H9 (cell line): Measurements from ENCODE around the gene SH2D3C. TPM values are rescaled to one million over a fixed set of nuclear protein-coding genes. Genes with fewer than 3 reads are reported as not detected.
A peak's percentile ranks its signal among the peaks of the same experiment; 100 is the strongest.
"Not testable (repeated sequence)": the region's sequence is repeated elsewhere in the genome, so short reads cannot be mapped to it uniquely, and the experiment has no call there.

Source experiments
- DNase-seq: peaks from one replicate; pipeline ENCODE4 v3.0.0-alpha.2; 2017
- H2AFZ ChIP-seq: one replicate; pipeline ENCODE4 v1.6.1; 2013; ENCODE audit warnings: mild to moderate bottlenecking, low read length, control low read depth, moderate library complexity
- H2AK5ac ChIP-seq: 2 replicates; pipeline ENCODE4 v1.6.1; 2013; ENCODE audit warnings: low read length, control low read depth, mixed read lengths; ENCODE audit not compliant: insufficient read length
- H2BK120ac ChIP-seq: one replicate; pipeline ENCODE4 v1.6.1; 2013; ENCODE audit warnings: low read depth, mild to moderate bottlenecking, low read length, control low read depth, inconsistent platforms; ENCODE audit not compliant: poor library complexity, severe bottlenecking
- H2BK12ac ChIP-seq: 2 replicates; pipeline ENCODE4 v1.6.1; 2013; ENCODE audit warnings: low read length, control low read depth, mixed read lengths, low read depth; ENCODE audit not compliant: insufficient read length
- H2BK15ac ChIP-seq: 2 replicates; pipeline ENCODE4 v1.6.1; 2013; ENCODE audit warnings: low read depth, low read length, control low read depth
- H2BK20ac ChIP-seq: one replicate; pipeline ENCODE4 v1.6.1; 2013; ENCODE audit warnings: low read depth, mild to moderate bottlenecking, low read length, control low read depth, inconsistent platforms; ENCODE audit not compliant: poor library complexity, severe bottlenecking
- H2BK5ac ChIP-seq: 2 replicates; pipeline ENCODE4 v1.6.1; 2013; ENCODE audit warnings: low read length, control low read depth, mixed read lengths; ENCODE audit not compliant: insufficient read length
- H3K14ac ChIP-seq: 2 replicates; pipeline ENCODE4 v1.6.1; 2013; ENCODE audit warnings: low read length, control low read depth; ENCODE audit not compliant: insufficient read depth
- H3K18ac ChIP-seq: 2 replicates; pipeline ENCODE4 v1.6.1; 2013; ENCODE audit warnings: low read depth, mild to moderate bottlenecking, mixed read lengths, low read length, control low read depth; ENCODE audit not compliant: insufficient read length
- H3K23ac ChIP-seq: 2 replicates; pipeline ENCODE4 v1.6.1; 2013; ENCODE audit warnings: low read length, control low read depth, mixed read lengths, low read depth; ENCODE audit not compliant: insufficient read length
- H3K23me2 ChIP-seq: 2 replicates; pipeline ENCODE4 v1.6.1; 2013; ENCODE audit warnings: low read depth, mild to moderate bottlenecking, mixed read lengths, low read length, control low read depth; ENCODE audit not compliant: insufficient read length, poor library complexity, severe bottlenecking
- H3K27ac ChIP-seq: 2 replicates; pipeline ENCODE4 v1.5.1; 2013; ENCODE audit warnings: low read length, control low read depth, mixed read lengths, low read depth; ENCODE audit not compliant: insufficient read length
- H3K27me3 ChIP-seq: 2 replicates; pipeline ENCODE4 v1.6.1; 2013; ENCODE audit warnings: low read length, control low read depth, inconsistent platforms; ENCODE audit not compliant: insufficient read depth
- H3K4ac ChIP-seq: 2 replicates; pipeline ENCODE4 v1.6.1; 2013; ENCODE audit warnings: low read depth, mild to moderate bottlenecking, control low read depth, inconsistent platforms, low read length, moderate library complexity
- H3K4me1 ChIP-seq: 2 replicates; pipeline ENCODE4 v1.6.1; 2013; ENCODE audit warnings: low read length, control low read depth, inconsistent platforms; ENCODE audit not compliant: insufficient read depth
- H3K4me2 ChIP-seq: 2 replicates; pipeline ENCODE4 v1.6.1; 2013; ENCODE audit warnings: low read length, control low read depth, mixed read lengths; ENCODE audit not compliant: insufficient read length, insufficient read depth
- H3K56ac ChIP-seq: 2 replicates; pipeline ENCODE4 v1.6.1; 2013; ENCODE audit warnings: low read depth, mild to moderate bottlenecking, mixed read lengths, low read length, control low read depth; ENCODE audit not compliant: insufficient read length
- H3K79me1 ChIP-seq: 2 replicates; pipeline ENCODE4 v1.6.1; 2013; ENCODE audit warnings: low read depth, mild to moderate bottlenecking, moderate library complexity, low read length, control low read depth, inconsistent platforms; ENCODE audit not compliant: insufficient read depth, poor library complexity, severe bottlenecking
- H3K79me2 ChIP-seq: 2 replicates; pipeline ENCODE4 v1.6.1; 2013; ENCODE audit warnings: low read length, control low read depth, inconsistent platforms; ENCODE audit not compliant: insufficient read depth
- H3K9ac ChIP-seq: 2 replicates; pipeline ENCODE4 v1.6.1; 2013; ENCODE audit warnings: low read length, control low read depth, mixed read lengths; ENCODE audit not compliant: insufficient read length; ENCODE audit errors: extremely low read depth
- H3K9me3 ChIP-seq: one replicate; pipeline ENCODE4 v1.6.1; 2013; ENCODE audit warnings: low read depth, low read length, inconsistent platforms; ENCODE audit not compliant: control insufficient read depth
- H3T11ph ChIP-seq: one replicate; pipeline ENCODE4 v1.6.1; 2013; ENCODE audit warnings: mild to moderate bottlenecking, low read length, control low read depth, inconsistent platforms
- H4K20me1 ChIP-seq: one replicate; pipeline ENCODE4 v1.6.1; 2013; ENCODE audit not compliant: control insufficient read depth, insufficient read length, insufficient read depth
- H4K5ac ChIP-seq: 2 replicates; pipeline ENCODE4 v1.6.1; 2013; ENCODE audit warnings: low read depth, mild to moderate bottlenecking, mixed read lengths, low read length, control low read depth; ENCODE audit not compliant: insufficient read length
- H4K8ac ChIP-seq: replicated peaks from 2 replicates; pipeline ENCODE4 v1.6.1; 2013; ENCODE audit warnings: low read length, control low read depth, mixed read lengths, low read depth; ENCODE audit not compliant: insufficient read length
- H4K91ac ChIP-seq: 2 replicates; pipeline ENCODE4 v1.6.1; 2013; ENCODE audit warnings: low read depth, mild to moderate bottlenecking, moderate library complexity, mixed read lengths, low read length, control low read depth; ENCODE audit not compliant: insufficient read length
- H3K27ac Mint-ChIP-seq, 3 experiments: 2 replicates in 2 of 3; 3 replicates in 1 of 3; pipeline ENCODE4 v1.8.0; 2020 to 2021; ENCODE audit warnings: mixed read lengths in 3 of 3, mild to moderate bottlenecking in 1 of 3, moderate library complexity in 1 of 3
- H3K27me3 Mint-ChIP-seq: 2 replicates; pipeline ENCODE4 v1.8.0; 2021; ENCODE audit warnings: low read depth, mild to moderate bottlenecking, moderate library complexity, mixed read lengths
- H3K36me3 Mint-ChIP-seq, 3 experiments: 2 replicates in 2 of 3; 3 replicates in 1 of 3; pipeline ENCODE4 v1.8.0; 2020 to 2021; ENCODE audit warnings: low read depth in 3 of 3, mixed read lengths in 3 of 3; ENCODE audit not compliant: insufficient read depth in 1 of 3
- H3K4me1 Mint-ChIP-seq, 2 experiments: 2 replicates each; pipeline ENCODE4 v1.8.0; 2020; ENCODE audit warnings: mixed read lengths in 2 of 2
- H3K4me3 Mint-ChIP-seq, 2 experiments: 2 replicates in 1 of 2; 3 replicates in 1 of 2; pipeline ENCODE4 v1.8.0; 2020 to 2021; ENCODE audit warnings: mild to moderate bottlenecking in 2 of 2, mixed read lengths in 2 of 2, moderate library complexity in 1 of 2
- H3K9me3 Mint-ChIP-seq, 2 experiments: 2 replicates in 1 of 2; 3 replicates in 1 of 2; pipeline ENCODE4 v1.8.0; 2020; ENCODE audit warnings: mild to moderate bottlenecking in 2 of 2, mixed read lengths in 2 of 2, moderate library complexity in 1 of 2
- CTCF ChIP-seq: fragments of 200-600 bp; sonication (generic); conservative IDR thresholded peaks from 3 replicates; pipeline ENCODE4 v1.8.0; 2021; ENCODE audit warnings: antibody characterized with exemption, mild to moderate bottlenecking
- WGBS: extraction: QIAGEN DNeasy Blood & Tissue Kit; methylation state at CpG from one replicate; pipeline ENCODE4 v1.1.7; 2013; ENCODE audit warnings: missing lambda C conversion rate, low lambda C conversion rate, mixed read lengths; ENCODE audit not compliant: insufficient read length; ENCODE audit errors: extremely low coverage; 5-methylcytosine and 5-hydroxymethylcytosine counted together
- total RNA-seq: library from RNA; stranded (reverse); gene quantifications from 2 replicates; pipeline ENCODE4 v1.2.1, GENCODE V29; 2021

Gene SH2D3C
- total RNA-seq, 1 experiment from 2014 or later = 1.7 TPM

- no CpG with 5 or more reads among the region's 5 CpGs for WGBS
- Histone ChIP-seq H3K79me2 (no peaks in the 10 kb centered on the region), H3K23ac (no peak overlapping the region), H2AFZ (no peak overlapping the region), H3K18ac (no peak overlapping the region), H3K14ac (no peak overlapping the region), H2BK120ac (no peak overlapping the region), H3K56ac (no peak overlapping the region), H3K27me3 (no peaks in the 10 kb centered on the region; the same call in 1 of the 2 replicates), H2BK15ac (no peak overlapping the region), H4K5ac (no peak overlapping the region), H2BK5ac (no peak overlapping the region), H2BK20ac (no peak overlapping the region), H3K9ac (no peak overlapping the region), H3K4ac (no peak overlapping the region), H3T11ph (no peak overlapping the region), H4K20me1 (no peaks in the 10 kb centered on the region), H4K91ac (no peak overlapping the region), H3K4me1 (peaks cover 10% of the 10 kb centered on the region; the same call in 1 of the 2 replicates), H4K8ac (no peak overlapping the region), H2AK5ac (no peak overlapping the region), H3K23me2 (peaks cover 6% of the 10 kb centered on the region), H3K4me2 (no peak overlapping the region), H3K79me1 (no peaks in the 10 kb centered on the region), H2BK12ac (no peak overlapping the region), H3K9me3 (no peaks in the 10 kb centered on the region), H3K27ac (no peak overlapping the region)
- Mint-ChIP-seq H3K9me3 (no peaks in the 10 kb centered on the region), H3K4me1 (peaks cover 24 to 32% of the 10 kb centered on the region in 2 experiments), H3K27ac (peak overlapping the region in 1 of 3 experiments; percentile 59; a peak in 1 of 7 replicates), H3K27me3 (peaks cover 32% of the 10 kb centered on the region), H3K36me3 (no peaks in the 10 kb centered on the region), H3K4me3 (peak overlapping the region in 1 of 2 experiments; percentile 46; a peak in 2 of 5 replicates)
- no peak for TF ChIP-seq CTCF
- no peak for DNase-seq
Observed at GRCh38 chr9:127758843-127759242, 19.6 kb downstream of the SH2D3C start.

DNA sequence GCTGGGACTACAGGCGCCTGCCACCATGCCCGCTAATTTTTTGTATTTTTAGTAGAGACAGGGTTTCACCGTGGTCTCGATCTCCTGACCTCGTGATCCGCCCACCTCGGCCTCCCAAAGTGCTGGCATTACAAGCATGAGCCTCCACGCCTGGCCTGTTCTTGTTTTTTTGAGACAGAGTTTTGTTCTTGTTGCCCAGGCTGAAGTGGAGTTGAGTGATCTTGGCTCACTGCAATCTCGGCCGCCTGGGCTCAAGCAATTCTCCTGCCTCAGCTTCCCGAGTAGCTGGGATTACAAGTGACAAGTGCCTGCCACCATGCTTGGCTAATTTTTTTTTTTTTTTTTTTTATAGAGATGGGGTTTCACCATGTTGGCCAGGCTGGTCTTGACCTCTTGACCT lies 21.7 kb downstream of the SH2D3C start:
- H3K9me3 ChIP-seq, DNase-seq, H3K4me1 ChIP-seq, H3K23me2 ChIP-seq, H3K27ac Mint-ChIP-seq, H3K9me3 Mint-ChIP-seq, H3K4me3 Mint-ChIP-seq, H2AFZ ChIP-seq, H3K36me3 Mint-ChIP-seq, H3K79me1 ChIP-seq, H4K8ac ChIP-seq, H2AK5ac ChIP-seq, H2BK15ac ChIP-seq, H3K4me2 ChIP-seq, H3K27ac ChIP-seq, H3K9ac ChIP-seq, H3K27me3 ChIP-seq, H3K14ac ChIP-seq, H3K18ac ChIP-seq, H2BK5ac ChIP-seq, H2BK120ac ChIP-seq, H3K23ac ChIP-seq, H4K5ac ChIP-seq, H4K20me1 ChIP-seq, H2BK12ac ChIP-seq, H3K79me2 ChIP-seq, H3K56ac ChIP-seq, H3K4ac ChIP-seq, H3T11ph ChIP-seq, H4K91ac ChIP-seq, H2BK20ac ChIP-seq: not testable (repeated sequence)
- Mint-ChIP-seq H3K27me3 (peaks cover 48% of the 10 kb centered on the region), H3K4me1 (peaks cover 9 to 11% of the 10 kb centered on the region in 2 experiments)
- WGBS = no CpG with 5 or more reads among the region's 11 CpGs
